HEK293 (cell line): ENCODE data around the gene C2orf74.

Experiments used
- BCL11A ChIP-seq: fragments of 450-650 bp; formaldehyde crosslinking; IDR thresholded peaks from 2 replicates; pipeline ENCODE4 v1.5.1; 2016; ENCODE audit warnings: low read depth, missing biosample characterization, missing genetic modification characterization
- KLF10 ChIP-seq: fragments of 450-650 bp; IDR thresholded peaks from 2 replicates; pipeline ENCODE4 v1.5.1; 2018; ENCODE audit warnings: missing biosample characterization, mild to moderate bottlenecking, missing genetic modification characterization
- SETDB1 ChIP-seq: IDR thresholded peaks from one replicate; pipeline ENCODE4 v1.6.1; 2017; ENCODE audit warnings: mild to moderate bottlenecking, low read length, moderate library complexity, mixed read lengths; ENCODE audit not compliant: insufficient read length
- YY1 ChIP-seq: fragments of 450-650 bp; formaldehyde crosslinking; IDR thresholded peaks from 2 replicates; pipeline ENCODE4 v1.5.1; 2018; ENCODE audit warnings: missing biosample characterization, missing genetic modification characterization
- ZBTB17 ChIP-seq: fragments of 450-650 bp; formaldehyde crosslinking; IDR thresholded peaks from 2 replicates; pipeline ENCODE4 v1.5.1; 2016; ENCODE audit warnings: missing biosample characterization, missing genetic modification characterization
- ZFP3 ChIP-seq: fragments of 450-650 bp; formaldehyde crosslinking; IDR thresholded peaks from 2 replicates; pipeline ENCODE4 v1.5.1; 2016; ENCODE audit warnings: low read depth, missing biosample characterization, missing genetic modification characterization
- ZNF202 ChIP-seq: fragments of 450-650 bp; formaldehyde crosslinking; IDR thresholded peaks from 2 replicates; pipeline ENCODE4 v1.5.1; 2016; ENCODE audit warnings: missing biosample characterization, missing genetic modification characterization, borderline replicate concordance
- ZNF223 ChIP-seq: fragments of 450-650 bp; formaldehyde crosslinking; IDR thresholded peaks from 2 replicates; pipeline ENCODE4 v1.5.1; 2016; ENCODE audit warnings: missing biosample characterization, missing genetic modification characterization
- ZNF24 ChIP-seq: fragments of 450-650 bp; formaldehyde crosslinking; IDR thresholded peaks from 2 replicates; pipeline ENCODE4 v1.5.1; 2016; ENCODE audit warnings: missing biosample characterization, missing genetic modification characterization
- ZNF391 ChIP-seq: fragments of 450-650 bp; formaldehyde crosslinking; IDR thresholded peaks from 2 replicates; pipeline ENCODE4 v1.5.1; 2016; ENCODE audit warnings: low read depth, missing biosample characterization, missing genetic modification characterization, borderline replicate concordance
- ZNF555 ChIP-seq: fragments of 450-650 bp; formaldehyde crosslinking; conservative IDR thresholded peaks from 2 replicates; pipeline ENCODE4 v1.5.1; 2017; ENCODE audit warnings: missing biosample characterization, mild to moderate bottlenecking, missing genetic modification characterization, inconsistent platforms
- TF ChIP-seq, protein P1 (sequence below): fragments of 450-650 bp; formaldehyde crosslinking; IDR thresholded peaks from 2 replicates; pipeline ENCODE4 v1.5.1; 2016; ENCODE audit warnings: missing biosample characterization, missing genetic modification characterization
- TF ChIP-seq, protein P2 (sequence below): fragments of 450-650 bp; formaldehyde crosslinking; IDR thresholded peaks from 2 replicates; pipeline ENCODE4 v1.5.1; 2016; ENCODE audit warnings: missing biosample characterization, missing genetic modification characterization

DNA sequence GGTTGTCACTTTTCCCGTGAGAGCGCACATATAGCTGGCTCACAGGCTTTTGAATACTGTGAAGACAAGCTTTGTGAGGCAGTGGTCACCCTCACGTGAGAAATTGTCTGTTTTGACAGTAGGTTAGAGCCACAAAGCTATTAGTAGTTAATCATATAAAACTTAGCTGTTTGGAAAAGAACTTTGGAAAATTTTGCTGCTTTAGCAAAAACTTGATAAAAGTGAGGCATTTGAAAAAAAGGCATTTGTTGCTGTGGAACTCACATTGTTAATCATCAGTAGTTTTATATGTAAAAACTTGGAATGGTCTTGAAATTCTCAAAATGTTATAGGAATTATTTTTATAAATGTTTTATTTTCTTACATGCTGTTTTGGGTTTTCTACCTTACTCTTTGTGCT lies 22.3 kb downstream of the C2orf74 start:
- TF ChIP-seq ZNF223 (tag by site-specific recombination) (no peak), BCL11A (tag by site-specific recombination) (no peak), ZNF24 (tag by site-specific recombination) (no peak), ZFP3 (tag by site-specific recombination) (no peak), ZBTB17 (tag by site-specific recombination) (no peak), KLF10 (tag by site-specific recombination) (no peak), SETDB1 (no peak), ZNF555 (tag by site-specific recombination) (no peak), ZNF391 (tag by site-specific recombination) (no peak), YY1 (tag by site-specific recombination) (no peak), ZNF202 (no peak)
- TF ChIP-seq, protein P1, sequence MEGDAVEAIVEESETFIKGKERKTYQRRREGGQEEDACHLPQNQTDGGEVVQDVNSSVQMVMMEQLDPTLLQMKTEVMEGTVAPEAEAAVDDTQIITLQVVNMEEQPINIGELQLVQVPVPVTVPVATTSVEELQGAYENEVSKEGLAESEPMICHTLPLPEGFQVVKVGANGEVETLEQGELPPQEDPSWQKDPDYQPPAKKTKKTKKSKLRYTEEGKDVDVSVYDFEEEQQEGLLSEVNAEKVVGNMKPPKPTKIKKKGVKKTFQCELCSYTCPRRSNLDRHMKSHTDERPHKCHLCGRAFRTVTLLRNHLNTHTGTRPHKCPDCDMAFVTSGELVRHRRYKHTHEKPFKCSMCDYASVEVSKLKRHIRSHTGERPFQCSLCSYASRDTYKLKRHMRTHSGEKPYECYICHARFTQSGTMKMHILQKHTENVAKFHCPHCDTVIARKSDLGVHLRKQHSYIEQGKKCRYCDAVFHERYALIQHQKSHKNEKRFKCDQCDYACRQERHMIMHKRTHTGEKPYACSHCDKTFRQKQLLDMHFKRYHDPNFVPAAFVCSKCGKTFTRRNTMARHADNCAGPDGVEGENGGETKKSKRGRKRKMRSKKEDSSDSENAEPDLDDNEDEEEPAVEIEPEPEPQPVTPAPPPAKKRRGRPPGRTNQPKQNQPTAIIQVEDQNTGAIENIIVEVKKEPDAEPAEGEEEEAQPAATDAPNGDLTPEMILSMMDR (tag by site-specific recombination) = no peak
- TF ChIP-seq, protein P2, sequence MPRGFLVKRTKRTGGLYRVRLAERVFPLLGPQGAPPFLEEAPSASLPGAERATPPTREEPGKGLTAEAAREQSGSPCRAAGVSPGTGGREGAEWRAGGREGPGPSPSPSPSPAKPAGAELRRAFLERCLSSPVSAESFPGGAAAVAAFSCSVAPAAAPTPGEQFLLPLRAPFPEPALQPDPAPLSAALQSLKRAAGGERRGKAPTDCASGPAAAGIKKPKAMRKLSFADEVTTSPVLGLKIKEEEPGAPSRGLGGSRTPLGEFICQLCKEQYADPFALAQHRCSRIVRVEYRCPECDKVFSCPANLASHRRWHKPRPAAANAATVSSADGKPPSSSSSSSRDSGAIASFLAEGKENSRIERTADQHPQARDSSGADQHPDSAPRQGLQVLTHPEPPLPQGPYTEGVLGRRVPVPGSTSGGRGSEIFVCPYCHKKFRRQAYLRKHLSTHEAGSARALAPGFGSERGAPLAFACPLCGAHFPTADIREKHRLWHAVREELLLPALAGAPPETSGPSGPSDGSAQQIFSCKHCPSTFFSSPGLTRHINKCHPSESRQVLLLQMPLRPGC (tag by site-specific recombination) = no peak
